HEK293 (cell line): ENCODE measurements around the gene SCYGR3.

Source experiments
- CTCF ChIA-PET: fragments of 350-600 bp; formaldehyde crosslinking; extraction: SDS; loops from one replicate; lab custom pipeline; 2021; ENCODE audit warnings: antibody characterized with exemption; lab: Yijun Ruan, JAX
- POLR2A ChIA-PET: fragments of 300-600 bp; formaldehyde crosslinking; extraction: SDS; loops from one replicate; lab custom pipeline; 2020; ENCODE audit warnings: antibody characterized with exemption, inconsistent platforms; lab: Yijun Ruan, JAX
- H3K27ac ChIP-seq: fragments of 200-500 bp; sonication (Bioruptor generic); 2 replicates; pipeline ENCODE4 v1.5.1; 2014; ENCODE audit warnings: low read depth, low read length, control low read depth, inconsistent platforms; ENCODE audit errors: extremely low read depth
- H3K36me3 ChIP-seq, 2 experiments: fragments of 200-500 bp in 1 of 2; sonication (Bioruptor generic) in 1 of 2; 1 replicate in 1 of 2; 2 replicates in 1 of 2; pipeline ENCODE4 v1.5.1; 2014 to 2017; ENCODE audit warnings: inconsistent platforms in 2 of 2, low read length in 2 of 2; ENCODE audit not compliant: control insufficient read depth in 2 of 2, insufficient read depth in 1 of 2
- H3K4me1 ChIP-seq: fragments of 200-500 bp; sonication (Bioruptor generic); 2 replicates; pipeline ENCODE4 v1.5.1; 2014; ENCODE audit warnings: mild to moderate bottlenecking, low read length, inconsistent platforms; ENCODE audit not compliant: control insufficient read depth, insufficient read depth
- H3K4me3 ChIP-seq: 2 replicates; pipeline ENCODE4 v1.5.1; 2011; ENCODE audit warnings: low read depth, mild to moderate bottlenecking, control low read depth, low read length, moderate library complexity
- H3K9me3 ChIP-seq: fragments of 200-500 bp; sonication (Bioruptor generic); 2 replicates; pipeline ENCODE4 v1.5.1; 2014; ENCODE audit warnings: low read depth, low read length, inconsistent platforms; ENCODE audit not compliant: control insufficient read depth, insufficient read depth
- HIC1 ChIP-seq: fragments of 450-650 bp; formaldehyde crosslinking; IDR thresholded peaks from 2 replicates; pipeline ENCODE4 v1.5.1; 2016; ENCODE audit warnings: missing biosample characterization, missing genetic modification characterization
- KLF7 ChIP-seq: fragments of 450-650 bp; formaldehyde crosslinking; IDR thresholded peaks from 2 replicates; pipeline ENCODE4 v1.5.1; 2016; ENCODE audit warnings: missing biosample characterization, missing genetic modification characterization, borderline replicate concordance
- MZF1 ChIP-seq: fragments of 450-650 bp; formaldehyde crosslinking; IDR thresholded peaks from 2 replicates; pipeline ENCODE4 v1.5.1; 2017; ENCODE audit warnings: missing biosample characterization, missing genetic modification characterization, borderline replicate concordance
- OSR2 ChIP-seq: fragments of 450-650 bp; formaldehyde crosslinking; IDR thresholded peaks from 2 replicates; pipeline ENCODE4 v1.5.1; 2016; ENCODE audit warnings: missing biosample characterization, missing genetic modification characterization
- REPIN1 ChIP-seq: fragments of 450-650 bp; formaldehyde crosslinking; IDR thresholded peaks from 2 replicates; pipeline ENCODE4 v1.5.1; 2017; ENCODE audit warnings: missing biosample characterization, missing genetic modification characterization, low read depth
- SETDB1 ChIP-seq: IDR thresholded peaks from one replicate; pipeline ENCODE4 v1.6.1; 2017; ENCODE audit warnings: mild to moderate bottlenecking, low read length, moderate library complexity, mixed read lengths; ENCODE audit not compliant: insufficient read length
- WT1 ChIP-seq: fragments of 450-650 bp; formaldehyde crosslinking; IDR thresholded peaks from 2 replicates; pipeline ENCODE4 v1.5.1; 2016; ENCODE audit warnings: missing biosample characterization, missing genetic modification characterization
- YY1 ChIP-seq: fragments of 450-650 bp; formaldehyde crosslinking; IDR thresholded peaks from 2 replicates; pipeline ENCODE4 v1.5.1; 2018; ENCODE audit warnings: missing biosample characterization, missing genetic modification characterization
- ZNF148 ChIP-seq: fragments of 450-650 bp; formaldehyde crosslinking; IDR thresholded peaks from 2 replicates; pipeline ENCODE4 v1.5.0; 2017; ENCODE audit warnings: missing biosample characterization, missing genetic modification characterization, borderline replicate concordance
- ZNF174 ChIP-seq: fragments of 450-650 bp; formaldehyde crosslinking; IDR thresholded peaks from 2 replicates; pipeline ENCODE4 v1.5.0; 2017; ENCODE audit warnings: missing biosample characterization, mild to moderate bottlenecking, missing genetic modification characterization
- ZNF266 ChIP-seq: fragments of 450-650 bp; formaldehyde crosslinking; IDR thresholded peaks from 2 replicates; pipeline ENCODE4 v1.5.1; 2016; ENCODE audit warnings: missing biosample characterization, missing genetic modification characterization, low read depth
- ZNF311 ChIP-seq: fragments of 450-650 bp; formaldehyde crosslinking; IDR thresholded peaks from 2 replicates; pipeline ENCODE4 v1.5.1; 2017; ENCODE audit warnings: missing biosample characterization, missing genetic modification characterization, borderline replicate concordance
- ZNF335 ChIP-seq: fragments of 450-650 bp; formaldehyde crosslinking; conservative IDR thresholded peaks from 2 replicates; pipeline ENCODE4 v1.5.1; 2016; ENCODE audit warnings: missing biosample characterization, missing genetic modification characterization
- ZNF341 ChIP-seq: fragments of 450-650 bp; formaldehyde crosslinking; IDR thresholded peaks from 2 replicates; pipeline ENCODE4; 2016; ENCODE audit warnings: low read depth, missing biosample characterization, missing genetic modification characterization
- ZNF391 ChIP-seq: fragments of 450-650 bp; formaldehyde crosslinking; IDR thresholded peaks from 2 replicates; pipeline ENCODE4 v1.5.1; 2016; ENCODE audit warnings: low read depth, missing biosample characterization, missing genetic modification characterization, borderline replicate concordance
- ZNF394 ChIP-seq: fragments of 450-650 bp; formaldehyde crosslinking; IDR thresholded peaks from 2 replicates; pipeline ENCODE4 v1.5.1; 2016; ENCODE audit warnings: missing biosample characterization, missing genetic modification characterization, mild to moderate bottlenecking, moderate library complexity, borderline replicate concordance
- ZNF404 ChIP-seq: fragments of 450-650 bp; formaldehyde crosslinking; IDR thresholded peaks from 2 replicates; pipeline ENCODE4 v1.5.1; 2017; ENCODE audit warnings: missing biosample characterization, missing genetic modification characterization
- ZNF416 ChIP-seq: fragments of 450-650 bp; formaldehyde crosslinking; IDR thresholded peaks from 2 replicates; pipeline ENCODE4 v1.5.1; 2016; ENCODE audit warnings: missing biosample characterization, missing genetic modification characterization
- ZNF488 ChIP-seq: fragments of 450-650 bp; formaldehyde crosslinking; IDR thresholded peaks from 2 replicates; pipeline ENCODE4 v1.5.1; 2016; ENCODE audit warnings: missing biosample characterization, missing genetic modification characterization
- ZNF600 ChIP-seq: fragments of 450-650 bp; formaldehyde crosslinking; IDR thresholded peaks from 2 replicates; pipeline ENCODE4 v1.5.1; 2016; ENCODE audit warnings: missing biosample characterization, missing genetic modification characterization
- ZNF654 ChIP-seq: fragments of 450-650 bp; formaldehyde crosslinking; IDR thresholded peaks from 2 replicates; pipeline ENCODE4 v1.5.1; 2016; ENCODE audit warnings: low read depth, missing biosample characterization, missing genetic modification characterization
- ZNF791 ChIP-seq: fragments of 450-650 bp; formaldehyde crosslinking; IDR thresholded peaks from 2 replicates; pipeline ENCODE4 v1.5.1; 2016; ENCODE audit warnings: missing biosample characterization, missing genetic modification characterization
- ZNF792 ChIP-seq: fragments of 450-650 bp; formaldehyde crosslinking; IDR thresholded peaks from 2 replicates; pipeline ENCODE4 v1.5.1; 2016; ENCODE audit warnings: missing biosample characterization, missing genetic modification characterization
- ZSCAN23 ChIP-seq: fragments of 450-650 bp; formaldehyde crosslinking; IDR thresholded peaks from 2 replicates; pipeline ENCODE4 v1.5.1; 2016; ENCODE audit warnings: missing biosample characterization, missing genetic modification characterization
- TF ChIP-seq, protein P1 (sequence below): fragments of 450-650 bp; formaldehyde crosslinking; IDR thresholded peaks from 2 replicates; pipeline ENCODE4 v1.5.1; 2017; ENCODE audit warnings: missing biosample characterization, missing genetic modification characterization

SCYGR3 gene

DNA sequence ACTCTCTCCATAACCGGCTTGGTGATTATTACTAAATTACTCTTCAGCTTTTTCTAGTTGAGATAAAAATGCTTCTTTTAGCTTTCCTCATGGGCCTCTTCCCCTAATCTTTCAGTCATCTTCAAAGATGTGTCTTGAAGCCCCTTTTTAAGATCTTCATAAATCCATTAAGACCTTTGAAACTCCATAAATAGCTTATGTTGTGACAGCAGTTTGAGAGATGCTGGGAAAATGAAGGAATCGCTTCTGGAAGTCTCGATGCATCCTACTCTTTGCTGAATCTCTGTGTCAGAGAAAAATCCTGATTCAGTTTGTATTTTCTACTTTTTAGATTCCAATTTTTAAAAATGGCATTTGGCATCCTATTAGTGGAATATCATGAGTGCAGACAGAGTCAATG lies 15.7 kb upstream of the SCYGR3 start:
- POLR2A ChIA-PET, result no interaction called here
- no peak overlapping the region for H3K4me3 ChIP-seq
- no peak overlapping the region for H3K27ac ChIP-seq

DNA sequence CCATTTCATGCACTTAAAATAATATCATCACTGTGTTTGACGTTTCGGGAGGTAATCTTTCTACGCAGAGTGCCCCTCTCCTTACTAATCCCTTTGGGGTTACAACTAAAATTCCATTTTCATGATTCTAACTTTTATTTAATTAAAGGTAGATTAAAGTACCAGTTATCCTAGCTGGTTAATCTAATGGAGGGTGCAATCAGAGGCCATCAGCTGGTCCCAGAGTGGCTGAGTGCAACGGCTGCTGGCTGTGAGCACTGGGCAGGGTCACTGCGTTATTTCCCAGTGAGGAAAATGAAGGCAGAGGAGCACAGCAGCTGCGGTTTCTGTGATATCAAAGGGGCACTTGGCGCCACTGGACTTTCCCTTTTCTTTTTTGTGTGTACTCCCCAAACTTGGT lies 14.8 kb upstream of the SCYGR3 start:
- H3K36me3 ChIP-seq, result no peaks in the 10 kb centered on the region
- no peak overlapping the region for H3K27ac ChIP-seq
- ChIA-PET CTCF (interaction anchor here (0.6 kb wide), 1 partner anchor 310 kb away, joined by 3 read pairs; no protein-coding TSS in a partner anchor), POLR2A (no interaction called here)
- H3K4me1 ChIP-seq, result no peaks in the 10 kb centered on the region
- H3K9me3 ChIP-seq, result no peaks in the 10 kb centered on the region
- no peak overlapping the region for H3K4me3 ChIP-seq
- no peak for TF ChIP-seq OSR2

More for the DNA sequence above, 15.7 kb upstream of the SCYGR3 start:
- CTCF ChIA-PET, result no interaction called here
- TF ChIP-seq ZNF654 (tag by site-specific recombination), result no peak
- TF ChIP-seq ZNF792 (tag by site-specific recombination), result no peak
- TF ChIP-seq ZNF416, result no peak
- TF ChIP-seq, protein P1, sequence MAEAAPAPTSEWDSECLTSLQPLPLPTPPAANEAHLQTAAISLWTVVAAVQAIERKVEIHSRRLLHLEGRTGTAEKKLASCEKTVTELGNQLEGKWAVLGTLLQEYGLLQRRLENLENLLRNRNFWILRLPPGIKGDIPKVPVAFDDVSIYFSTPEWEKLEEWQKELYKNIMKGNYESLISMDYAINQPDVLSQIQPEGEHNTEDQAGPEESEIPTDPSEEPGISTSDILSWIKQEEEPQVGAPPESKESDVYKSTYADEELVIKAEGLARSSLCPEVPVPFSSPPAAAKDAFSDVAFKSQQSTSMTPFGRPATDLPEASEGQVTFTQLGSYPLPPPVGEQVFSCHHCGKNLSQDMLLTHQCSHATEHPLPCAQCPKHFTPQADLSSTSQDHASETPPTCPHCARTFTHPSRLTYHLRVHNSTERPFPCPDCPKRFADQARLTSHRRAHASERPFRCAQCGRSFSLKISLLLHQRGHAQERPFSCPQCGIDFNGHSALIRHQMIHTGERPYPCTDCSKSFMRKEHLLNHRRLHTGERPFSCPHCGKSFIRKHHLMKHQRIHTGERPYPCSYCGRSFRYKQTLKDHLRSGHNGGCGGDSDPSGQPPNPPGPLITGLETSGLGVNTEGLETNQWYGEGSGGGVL, result no peak
- no peak for TF ChIP-seq ZSCAN23 (tag by site-specific recombination)
- no peak for TF ChIP-seq WT1 (tag by site-specific recombination)
- no peak for TF ChIP-seq ZNF311 (tag by site-specific recombination)
- TF ChIP-seq ZNF791 (tag by site-specific recombination), result no peak
- TF ChIP-seq SETDB1, result no peak
- no peak for TF ChIP-seq ZNF335 (tag by site-specific recombination)
- TF ChIP-seq REPIN1, result no peak
- no peak for TF ChIP-seq ZNF404 (tag by site-specific recombination)
- no peak for TF ChIP-seq ZNF394 (tag by site-specific recombination)
- TF ChIP-seq ZNF174, result no peak
- TF ChIP-seq MZF1 (tag by site-specific recombination), result no peak
- no peak for TF ChIP-seq YY1
- H3K4me1 ChIP-seq, result no peaks in the 10 kb centered on the region
- no peaks in the 10 kb centered on the region for H3K36me3 ChIP-seq
- no peaks in the 10 kb centered on the region for H3K9me3 ChIP-seq

DNA sequence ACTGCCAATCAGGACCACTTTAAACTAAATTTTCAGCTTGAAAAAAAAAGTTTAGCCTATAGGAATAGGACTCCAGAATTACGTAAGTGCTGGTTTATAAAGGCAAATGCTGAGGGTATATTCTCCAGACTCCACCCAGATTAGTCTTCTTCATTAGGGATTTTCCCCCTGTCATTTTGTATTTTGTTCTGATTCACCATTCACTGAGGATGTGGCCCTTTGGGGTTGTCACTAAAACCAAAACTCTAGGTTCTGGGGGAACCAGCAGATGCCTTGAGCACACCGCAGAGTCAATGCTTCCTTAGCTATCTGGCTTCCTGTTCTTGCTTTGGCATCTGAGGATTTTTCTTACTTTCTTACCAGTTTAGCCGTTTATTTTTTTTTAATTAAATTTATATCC lies 13.1 kb upstream of the SCYGR3 start:
- no peaks in the 10 kb centered on the region for H3K36me3 ChIP-seq
- H3K4me1 ChIP-seq, result no peaks in the 10 kb centered on the region
- no peak overlapping the region for H3K4me3 ChIP-seq
- POLR2A ChIA-PET, result no interaction called here
- CTCF ChIA-PET, result interaction anchor here (0.6 kb wide), 1 partner anchor 26 kb away, joined by 3 read pairs; no protein-coding TSS in a partner anchor
- TF ChIP-seq HIC1 (no peak), ZNF391 (tag by site-specific recombination) (no peak), ZNF600 (no peak), ZNF488 (tag by site-specific recombination) (no peak), ZNF311 (tag by site-specific recombination) (no peak), KLF7 (tag by site-specific recombination) (no peak), ZNF416 (no peak), ZNF266 (tag by site-specific recombination) (no peak), ZNF148 (tag by site-specific recombination) (no peak), ZNF341 (tag by site-specific recombination) (no peak)
- H3K27ac ChIP-seq, result no peak overlapping the region
- H3K9me3 ChIP-seq, result no peaks in the 10 kb centered on the region
